ENCODE results near the gene POT1.

The POT1 gene

DNA sequence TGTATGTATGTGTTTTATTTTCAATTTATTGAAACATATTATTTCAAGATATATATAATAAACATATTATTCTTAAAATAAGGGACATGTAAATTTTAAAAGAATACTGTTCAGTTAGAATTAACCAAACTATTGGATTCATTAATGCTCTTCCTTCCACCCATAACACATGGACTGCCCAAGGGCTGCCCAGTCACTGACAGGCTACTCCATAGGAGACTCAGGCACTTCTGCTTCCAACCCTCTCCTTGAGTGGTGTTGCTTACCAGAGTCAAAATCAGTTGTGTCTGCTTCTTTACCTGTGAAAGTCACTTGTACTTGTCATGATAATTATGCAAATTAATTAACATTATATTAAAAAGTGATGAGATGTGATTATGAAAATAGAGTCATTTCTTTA lies 154.2 kb downstream of the POT1 start:
- DNase-seq (ENCODE audit: low read depth in 1 of 2, low spot score in 1 of 2), result no peak

GRCh38 chr7:124773938-124774337 lies 155.7 kb downstream of the POT1 start:
- no peak for DNase-seq (ENCODE audit: low read depth in 1 of 2, low spot score in 1 of 2)

GRCh38 chr7:124773339-124773738 lies 156.3 kb downstream of the POT1 start:
- DNase-seq (ENCODE audit: low read depth in 1 of 2, low spot score in 1 of 2), result no peak

Measured in activated CD4-positive, alpha-beta T cell treated with anti-CD3 and anti-CD28 coated beads, Interleukin-2, amount 50 U/mL, for 24 hours (primary cell).